BLaER1 (cell line): ENCODE measurements around the gene CPPED1.

ENCODE experiments used
- H3K27ac ChIP-seq: shearing (Covaris generic); formaldehyde crosslinking; 2 replicates; pipeline ENCODE4 v1.8.1; 2022
- H3K27me3 ChIP-seq: shearing (Covaris generic); formaldehyde crosslinking; 2 replicates; pipeline ENCODE4 v1.8.1; 2022
- H3K36me3 ChIP-seq: shearing (Covaris generic); formaldehyde crosslinking; 2 replicates; pipeline ENCODE4 v1.8.1; 2022
- H3K4me1 ChIP-seq: shearing (Covaris generic); formaldehyde crosslinking; 2 replicates; pipeline ENCODE4 v1.8.1; 2022
- H3K4me2 ChIP-seq: shearing (Covaris generic); formaldehyde crosslinking; 2 replicates; pipeline ENCODE4 v1.8.1; 2022
- H3K4me3 ChIP-seq: shearing (Covaris generic); formaldehyde crosslinking; 2 replicates; pipeline ENCODE4 v1.8.1; 2022
- H3K9ac ChIP-seq: shearing (Covaris generic); formaldehyde crosslinking; 2 replicates; pipeline ENCODE4 v1.8.1; 2022
- H3K9me3 ChIP-seq: shearing (Covaris generic); formaldehyde crosslinking; 2 replicates; pipeline ENCODE4 v1.8.1; 2022
- H4K20me1 ChIP-seq: shearing (Covaris generic); formaldehyde crosslinking; 2 replicates; pipeline ENCODE4 v1.8.1; 2022
- Cebpa-rat ChIP-seq: shearing (Covaris generic); IDR thresholded peaks from 2 replicates; pipeline ENCODE4 v1.8.1; 2022

Gene CPPED1

DNA sequence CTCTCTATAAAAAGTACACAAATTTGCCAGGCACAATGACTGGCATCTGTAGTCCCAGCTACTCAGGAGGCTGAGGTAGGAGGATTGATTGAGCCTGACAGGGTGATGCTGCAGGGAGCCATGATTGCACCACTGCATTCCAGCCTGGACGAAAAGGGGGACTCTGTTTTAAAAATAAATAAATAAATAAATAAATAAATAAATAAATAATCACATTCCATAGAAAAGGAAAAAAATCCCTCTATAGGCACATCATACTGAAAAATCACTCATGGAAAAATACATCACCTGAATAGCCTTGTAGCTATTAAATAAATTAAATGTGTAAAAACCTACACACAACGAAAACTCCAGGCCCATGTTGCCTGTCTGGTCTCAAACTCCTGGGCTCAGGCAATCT is 56.4 kb downstream of the CPPED1 start:
- peaks cover 10% of the 10 kb centered on the region; the same call in 1 of the 2 replicates for H3K4me1 ChIP-seq
- no peak for TF ChIP-seq Cebpa-rat
- peaks cover 26% of the 10 kb centered on the region for H3K9me3 ChIP-seq
- no peak overlapping the region for H3K9ac ChIP-seq
- no peaks in the 10 kb centered on the region for H3K27me3 ChIP-seq
- no peak overlapping the region for H3K4me3 ChIP-seq
- no peak overlapping the region for H3K4me2 ChIP-seq
- H3K27ac ChIP-seq = no peak overlapping the region
- H3K36me3 ChIP-seq = peaks cover 17% of the 10 kb centered on the region; the same call in 1 of the 2 replicates
- H4K20me1 ChIP-seq = no peaks in the 10 kb centered on the region

DNA sequence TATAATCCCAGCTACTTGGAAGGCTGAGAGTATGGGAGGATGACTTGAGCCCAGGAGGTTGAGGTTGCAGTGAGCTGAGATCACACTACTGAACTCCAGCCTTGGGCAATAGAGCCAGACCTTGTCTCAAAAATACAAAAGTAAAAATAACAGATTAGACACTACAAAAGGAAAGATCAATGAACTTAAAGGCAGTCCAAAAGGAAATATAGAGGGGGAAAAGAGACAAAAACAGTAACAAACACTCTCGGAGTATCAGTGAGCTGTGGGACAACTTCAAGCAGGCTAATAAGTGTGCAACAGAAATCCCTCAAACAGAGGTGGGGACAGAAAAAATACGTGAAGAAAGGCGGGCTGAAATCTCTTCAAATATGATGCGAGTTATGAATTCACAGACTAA is 58.8 kb downstream of the CPPED1 start:
- Histone ChIP-seq H3K4me2 (no peak overlapping the region), H3K9ac (no peak overlapping the region), H3K4me1 (peaks cover 9% of the 10 kb centered on the region), H4K20me1 (no peaks in the 10 kb centered on the region), H3K4me3 (no peak overlapping the region), H3K36me3 (peaks cover 22% of the 10 kb centered on the region; the same call in 1 of the 2 replicates), H3K27ac (no peak overlapping the region), H3K9me3 (peaks cover 28% of the 10 kb centered on the region), H3K27me3 (no peaks in the 10 kb centered on the region)
- TF ChIP-seq Cebpa-rat = no peak

- Histone ChIP-seq H3K27me3 (no peaks in the 10 kb centered on the region), H3K4me1 (peaks cover 8% of the 10 kb centered on the region; the same call in 1 of the 2 replicates), H3K4me2 (no peak overlapping the region), H3K4me3 (no peak overlapping the region), H4K20me1 (no peaks in the 10 kb centered on the region), H3K27ac (no peak overlapping the region), H3K9ac (no peak overlapping the region), H3K9me3 (peaks cover 32% of the 10 kb centered on the region), H3K36me3 (peaks cover 32% of the 10 kb centered on the region)
- TF ChIP-seq Cebpa-rat = no peak
These were observed 60.9 kb downstream of the CPPED1 start for GRCh38 chr16:12742741-12743140.

- Histone ChIP-seq H3K36me3 (peaks cover 39% of the 10 kb centered on the region), H3K9ac (no peak overlapping the region), H3K27ac (no peak overlapping the region), H3K27me3 (no peaks in the 10 kb centered on the region), H4K20me1 (no peaks in the 10 kb centered on the region), H3K4me1 (peaks cover 8% of the 10 kb centered on the region; the same call in 1 of the 2 replicates), H3K4me3 (no peak overlapping the region), H3K9me3 (peaks cover 26% of the 10 kb centered on the region), H3K4me2 (no peak overlapping the region)
- no peak for TF ChIP-seq Cebpa-rat
These were observed 62.6 kb downstream of the CPPED1 start for GRCh38 chr16:12740986-12741610.

GRCh38 chr16:12739738-12740137 is 63.9 kb downstream of the CPPED1 start:
- no peaks in the 10 kb centered on the region for H3K27me3 ChIP-seq
- peaks cover 40% of the 10 kb centered on the region for H3K36me3 ChIP-seq
- no peak for TF ChIP-seq Cebpa-rat
- peaks cover 19% of the 10 kb centered on the region for H3K9me3 ChIP-seq
- no peak overlapping the region for H3K4me2 ChIP-seq
- H3K27ac ChIP-seq = no peak overlapping the region
- no peaks in the 10 kb centered on the region for H4K20me1 ChIP-seq
- peaks cover 8% of the 10 kb centered on the region; the same call in 1 of the 2 replicates for H3K4me1 ChIP-seq
- H3K9ac ChIP-seq = no peak overlapping the region
- no peak overlapping the region for H3K4me3 ChIP-seq

GRCh38 chr16:12737563-12737962 is 66.1 kb downstream of the CPPED1 start:
- no peak for TF ChIP-seq Cebpa-rat
- H3K4me1 ChIP-seq = peaks cover 8% of the 10 kb centered on the region; the same call in 1 of the 2 replicates
- H3K27ac ChIP-seq = no peak overlapping the region
- H3K4me2 ChIP-seq = no peak overlapping the region
- H3K4me3 ChIP-seq = no peak overlapping the region
- H3K36me3 ChIP-seq = peaks cover 45% of the 10 kb centered on the region
- H3K9me3 ChIP-seq = peaks cover 34% of the 10 kb centered on the region
- H3K9ac ChIP-seq = no peak overlapping the region
- H3K27me3 ChIP-seq = no peaks in the 10 kb centered on the region
- H4K20me1 ChIP-seq = no peaks in the 10 kb centered on the region

- no peaks in the 10 kb centered on the region for H4K20me1 ChIP-seq
These were observed 67.9 kb downstream of the CPPED1 start for GRCh38 chr16:12735805-12736204.

GRCh38 chr16:12732600-12732999 is 71.1 kb downstream of the CPPED1 start:
- H3K4me3 ChIP-seq = no peak overlapping the region
- H3K36me3 ChIP-seq = peaks cover 29% of the 10 kb centered on the region
- no peaks in the 10 kb centered on the region for H4K20me1 ChIP-seq
- H3K4me1 ChIP-seq = peaks cover 16% of the 10 kb centered on the region
- no peak overlapping the region for H3K27ac ChIP-seq
- H3K27me3 ChIP-seq = no peaks in the 10 kb centered on the region
- no peak overlapping the region for H3K9ac ChIP-seq
- no peak overlapping the region for H3K4me2 ChIP-seq
- no peak for TF ChIP-seq Cebpa-rat
- H3K9me3 ChIP-seq = peaks cover 53% of the 10 kb centered on the region

More at GRCh38 chr16:12735805-12736204, 67.9 kb downstream of the CPPED1 start:
- no peak overlapping the region for H3K4me3 ChIP-seq
- no peak overlapping the region for H3K9ac ChIP-seq
- peaks cover 52% of the 10 kb centered on the region for H3K9me3 ChIP-seq
- H3K4me2 ChIP-seq = no peak overlapping the region
- TF ChIP-seq Cebpa-rat = no peak
- peaks cover 44% of the 10 kb centered on the region for H3K36me3 ChIP-seq
- H3K4me1 ChIP-seq = peaks cover 12% of the 10 kb centered on the region
- no peak overlapping the region for H3K27ac ChIP-seq
- no peaks in the 10 kb centered on the region for H3K27me3 ChIP-seq

DNA sequence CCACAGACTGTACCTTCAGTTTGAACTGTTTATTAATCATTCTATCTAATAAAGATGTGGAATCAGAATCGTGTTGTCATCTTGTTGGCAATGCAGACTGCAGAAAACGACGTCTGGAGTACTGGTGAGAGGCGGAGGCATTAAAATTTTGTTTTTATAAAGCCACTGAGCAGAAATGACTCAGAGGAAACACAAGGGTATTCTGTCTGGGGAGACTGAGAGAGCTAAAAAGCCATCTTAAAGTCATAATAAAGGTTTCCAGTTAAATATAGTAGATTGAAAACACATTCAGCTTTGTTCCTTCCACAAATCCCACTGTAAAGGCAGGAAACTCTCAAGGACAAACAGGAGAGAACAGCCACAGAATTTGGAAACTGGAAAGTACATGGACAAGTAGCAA is 74.2 kb downstream of the CPPED1 start:
- Histone ChIP-seq H3K27me3 (no peaks in the 10 kb centered on the region), H3K9me3 (peaks cover 64% of the 10 kb centered on the region), H3K27ac (no peak overlapping the region), H3K36me3 (peaks cover 24% of the 10 kb centered on the region), H3K9ac (no peak overlapping the region), H3K4me1 (peaks cover 16% of the 10 kb centered on the region), H3K4me3 (no peak overlapping the region), H4K20me1 (no peaks in the 10 kb centered on the region), H3K4me2 (no peak overlapping the region)
- no peak for TF ChIP-seq Cebpa-rat

DNA sequence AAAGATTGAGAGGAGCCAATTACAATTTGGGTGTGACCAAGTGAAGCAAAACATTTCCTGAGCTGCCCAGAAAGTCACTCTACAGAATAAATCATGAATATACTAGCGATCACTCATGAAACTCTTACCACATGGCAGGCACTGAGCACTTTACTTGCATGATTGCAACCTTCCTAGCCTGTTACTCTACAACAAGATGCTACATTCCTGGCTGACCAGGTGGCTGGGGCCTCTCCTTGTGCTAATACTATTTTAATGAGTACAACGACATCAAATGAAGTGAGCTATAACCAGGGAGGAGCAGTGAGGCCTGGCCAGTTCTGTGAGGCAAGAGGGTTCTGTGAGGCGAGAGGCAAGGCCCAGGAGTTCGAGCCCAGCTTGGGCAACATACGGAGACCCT is 75.2 kb downstream of the CPPED1 start:
- Histone ChIP-seq H3K4me1 (peaks cover 16% of the 10 kb centered on the region), H3K36me3 (peaks cover 20% of the 10 kb centered on the region), H3K27ac (no peak overlapping the region), H3K4me3 (no peak overlapping the region), H3K27me3 (no peaks in the 10 kb centered on the region), H4K20me1 (no peaks in the 10 kb centered on the region), H3K4me2 (no peak overlapping the region), H3K9ac (no peak overlapping the region), H3K9me3 (peaks cover 59% of the 10 kb centered on the region)
- TF ChIP-seq Cebpa-rat = no peak
